GM19193 (cell line): ENCODE data around the gene ZNF117.

Source experiments
- POLR2A ChIP-seq: IDR thresholded peaks from 4 replicates; pipeline ENCODE4 v1.6.1; 2011; ENCODE audit not compliant: insufficient read depth, insufficient read length; ENCODE audit errors: extremely low read depth

ZNF117 gene

GRCh38 chr7:64990216-64990615 is 620 bp downstream of the ZNF117 start:
- TF ChIP-seq POLR2A, result no peak

DNA sequence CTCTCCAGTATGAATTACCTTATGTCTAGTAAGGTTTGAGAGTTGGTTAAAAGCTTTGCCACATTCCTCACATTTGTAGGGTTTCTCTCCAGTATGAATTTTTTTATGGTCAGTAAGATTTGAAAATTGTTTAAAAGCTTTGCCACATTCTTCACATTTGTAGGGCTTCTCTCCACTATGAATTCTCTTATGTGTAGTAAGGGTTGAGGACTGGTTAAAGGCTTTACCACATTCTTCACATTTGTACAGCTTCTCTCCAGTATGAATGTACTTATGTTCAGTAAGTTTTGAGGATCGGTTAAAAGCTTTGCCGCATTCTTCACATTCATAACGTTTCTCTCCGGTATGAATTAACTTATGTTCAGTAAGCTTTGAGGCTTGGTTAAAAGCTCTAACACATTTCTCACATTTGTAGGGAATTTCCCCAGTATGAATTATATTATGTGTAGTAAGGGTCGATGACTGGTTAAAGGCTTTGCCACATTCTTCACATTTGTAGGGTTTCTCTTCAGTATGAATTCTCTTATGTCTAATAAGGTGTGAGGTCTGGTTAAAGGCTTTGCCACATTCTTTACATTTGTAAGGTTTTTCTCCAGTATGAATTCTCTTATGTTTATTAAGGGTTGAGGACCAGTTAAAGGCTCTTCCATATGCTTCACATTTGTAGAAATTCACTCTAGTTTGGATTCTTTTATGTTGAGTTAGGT is 12.2 kb downstream of the ZNF117 start:
- TF ChIP-seq POLR2A, result no peak

GRCh38 chr7:64965594-64965993 is 25.2 kb downstream of the ZNF117 start:
- TF ChIP-seq POLR2A, result no peak

DNA sequence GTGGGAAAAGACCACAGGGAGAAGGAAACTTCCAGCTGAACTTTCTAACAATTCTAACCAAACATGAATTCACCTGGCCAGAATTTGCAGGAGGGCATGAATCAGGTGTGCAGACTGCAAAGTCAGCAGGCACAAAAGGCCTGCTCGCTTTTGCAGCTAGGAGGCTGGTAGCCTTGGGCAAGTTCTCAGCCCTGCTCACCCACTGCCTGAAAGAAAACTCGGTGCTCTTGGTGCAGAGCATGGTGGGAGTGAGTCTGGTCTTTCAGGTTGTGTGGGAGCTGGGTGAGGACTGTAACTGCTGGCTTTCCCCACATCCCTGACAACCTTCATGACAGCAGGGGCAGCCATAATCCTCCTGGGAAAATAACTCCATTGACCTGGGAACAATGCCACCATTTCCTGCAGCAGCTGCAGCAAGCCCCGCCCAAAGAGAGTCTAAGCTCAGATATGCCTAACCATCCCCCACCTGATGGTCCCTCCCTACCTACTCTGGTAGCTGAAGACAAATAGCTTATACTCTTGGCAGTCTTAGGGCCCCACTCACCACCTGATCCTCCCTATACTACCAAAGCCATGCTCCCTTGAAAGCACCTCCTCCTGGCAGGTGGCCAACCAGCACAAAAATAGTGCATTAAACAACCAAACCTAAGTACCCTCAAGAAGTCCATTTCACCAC is 31.6 kb downstream of the ZNF117 start:
- TF ChIP-seq POLR2A, result no peak

GRCh38 chr7:64951250-64951848 is 39.5 kb downstream of the ZNF117 start:
- TF ChIP-seq POLR2A, result no peak

DNA sequence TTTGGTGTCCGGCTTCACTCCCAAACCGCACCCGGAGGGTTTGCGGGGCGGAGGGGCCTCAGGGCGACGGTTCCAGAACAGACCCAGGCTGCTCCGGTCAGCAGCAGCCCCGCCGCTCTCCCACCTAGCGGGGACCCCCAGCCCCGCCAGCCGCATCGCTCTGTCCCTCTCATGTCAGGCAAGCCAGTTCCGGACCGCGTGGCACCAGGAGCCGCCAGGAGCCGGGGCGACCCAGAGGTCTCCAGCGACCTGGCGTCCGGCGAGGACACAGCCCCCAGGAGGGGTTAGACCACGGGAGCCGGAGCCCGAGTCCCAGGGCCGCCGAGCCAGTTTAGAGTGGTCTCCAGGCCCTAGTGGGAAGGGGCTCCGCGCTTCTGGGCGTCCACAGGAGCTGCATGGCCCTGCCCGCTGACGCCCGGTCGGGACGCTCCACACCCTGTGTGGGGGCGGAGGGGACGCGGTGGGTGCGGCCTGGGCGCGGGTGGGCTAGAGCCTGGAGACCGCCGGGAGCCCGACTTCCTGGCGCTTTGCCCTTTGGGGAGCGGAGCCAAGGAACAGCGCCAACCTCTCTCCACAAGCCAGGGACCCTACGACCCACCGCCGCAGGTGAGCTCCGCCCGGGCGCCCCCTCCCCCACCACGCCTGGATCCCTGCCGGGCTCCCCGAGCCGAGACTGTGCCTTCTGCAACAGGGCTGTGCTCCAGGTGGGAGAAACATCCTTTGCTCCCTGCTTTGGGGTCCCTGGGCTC is 43.4 kb downstream of the ZNF117 start:
- TF ChIP-seq POLR2A, result no peak

GRCh38 chr7:64946772-64947171 is 44.1 kb downstream of the ZNF117 start:
- TF ChIP-seq POLR2A, result no peak

GRCh38 chr7:64945503-64946175 is 45.2 kb downstream of the ZNF117 start:
- no peak for TF ChIP-seq POLR2A

DNA sequence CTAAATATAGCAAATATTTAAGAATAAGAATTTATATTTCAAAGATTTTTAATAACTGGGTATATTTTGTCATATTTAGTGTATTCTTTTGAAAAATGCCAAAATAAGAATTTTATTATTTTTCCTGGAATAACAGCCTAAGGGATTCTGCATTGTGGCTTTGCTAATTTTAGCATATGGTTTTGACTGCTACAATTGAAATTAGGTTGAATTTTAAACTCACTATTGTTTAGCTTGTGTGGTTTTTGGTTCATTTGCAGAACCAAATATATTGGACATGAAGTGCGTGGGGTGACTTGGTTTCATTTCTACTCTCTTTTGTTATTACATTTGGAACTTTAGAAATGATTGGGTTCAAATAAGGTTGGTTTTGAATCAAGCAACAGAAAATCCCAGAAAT is 52.3 kb downstream of the ZNF117 start:
- no peak for TF ChIP-seq POLR2A

DNA sequence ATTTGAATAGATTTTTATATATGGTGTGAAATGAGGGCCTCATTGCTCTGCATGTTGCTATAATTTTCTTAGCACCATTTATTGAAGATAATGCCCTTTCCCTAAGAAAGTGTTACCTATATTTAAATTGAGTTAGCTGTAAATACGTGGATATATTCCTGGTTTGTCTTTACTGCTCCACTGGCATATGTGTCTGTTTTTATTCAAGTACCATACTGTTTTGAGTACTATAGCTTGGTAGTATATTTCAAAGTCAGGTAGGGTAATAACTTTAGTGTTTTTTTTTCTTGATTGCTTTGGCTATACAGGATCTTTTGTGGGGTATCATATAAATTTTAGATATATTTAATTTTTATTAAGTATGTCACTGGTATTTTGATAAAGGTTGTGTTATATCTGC is 56.4 kb downstream of the ZNF117 start:
- no peak for TF ChIP-seq POLR2A
